Testis (tissue), 2 donors: Measurements from ENCODE around the gene LRP2BP.

Experiments used
- CTCF ChIP-seq, 3 experiments: fragments of 450-650 bp in 2 of 3; fragments of 200-600 bp in 1 of 3; sonication (generic) in 1 of 3; IDR thresholded peaks; one replicate each; pipeline ENCODE4 v1.5.1; 2016 to 2019; ENCODE audit warnings: antibody characterized with exemption in 3 of 3, mild to moderate bottlenecking in 2 of 3, moderate library complexity in 1 of 3
- POLR2A ChIP-seq: fragments of 450-650 bp; IDR thresholded peaks from one replicate; pipeline ENCODE4 v1.6.1; 2017; ENCODE audit warnings: antibody characterized with exemption, mild to moderate bottlenecking, moderate library complexity

DNA sequence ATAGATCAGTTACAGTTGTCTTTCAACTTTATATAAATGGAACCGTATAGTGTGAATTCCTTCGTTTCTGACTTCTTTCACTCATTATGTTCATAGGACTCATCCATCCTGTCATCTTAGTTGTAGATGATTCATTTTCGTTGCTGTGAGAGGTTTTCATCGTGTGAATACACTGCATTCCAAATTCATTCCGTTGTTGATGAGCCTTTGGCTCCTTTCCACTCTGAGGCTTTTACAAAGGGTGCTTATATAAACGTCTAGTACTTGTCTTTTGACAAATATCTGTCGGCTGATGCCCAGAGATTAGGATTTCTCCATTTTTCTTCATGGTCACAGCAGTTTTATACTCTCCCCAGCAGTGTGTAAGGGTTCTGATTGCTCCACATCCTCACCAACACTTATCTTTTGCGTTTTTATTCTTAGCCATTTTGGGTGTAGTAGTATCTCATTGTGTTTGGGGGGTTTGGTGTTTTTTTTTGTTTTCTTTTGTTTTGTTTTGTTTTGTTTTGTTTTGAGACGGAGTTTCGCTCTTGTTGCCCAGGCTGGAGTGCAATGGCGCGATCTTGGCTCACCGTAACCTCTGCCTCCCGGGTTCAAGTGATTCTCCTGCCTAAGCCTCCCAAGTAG, 48.6 kb downstream of the LRP2BP start:
- TF ChIP-seq POLR2A (no peak), CTCF (IDR thresholded peaks at IDR 0.05) (no peak)
